Activated T-cell treated with anti-CD3 and anti-CD28 coated beads for 1 hour (primary cell): Measurements from ENCODE around the gene SYNDIG1L.
"Not testable (repeated sequence)": the region's sequence is repeated elsewhere in the genome, so short reads cannot be mapped to it uniquely, and the experiment has no call there.

Experiments used
- DNase-seq: peaks from one replicate; pipeline ENCODE4 v3.0.0-alpha.2; 2020; ENCODE audit warnings: low read depth

Gene SYNDIG1L

GRCh38 chr14:74426202-74426582 is at the start of gene SYNDIG1L:
Gene SYNDIG1L (minus strand): TSS chr14:74426210. CDS start chr14:74409744, 16,466 bp downstream.
- no peak for DNase-seq

GRCh38 chr14:74475678-74476077 is 49.7 kb upstream of the SYNDIG1L start:
- no peak for DNase-seq

- no peak for DNase-seq
These were observed 48.4 kb upstream of the SYNDIG1L start for GRCh38 chr14:74474376-74474775.

- no peak for DNase-seq
These were observed 46.6 kb upstream of the SYNDIG1L start for GRCh38 chr14:74472601-74473000.

GRCh38 chr14:74469548-74470518 is 43.8 kb upstream of the SYNDIG1L start:
- no peak for DNase-seq

- DNase-seq: no peak
These were observed 42.5 kb upstream of the SYNDIG1L start for GRCh38 chr14:74468513-74468912.

- DNase-seq: no peak
These were observed 39.3 kb upstream of the SYNDIG1L start for GRCh38 chr14:74465335-74465734.

- DNase-seq: no peak
These were observed 38.8 kb upstream of the SYNDIG1L start for GRCh38 chr14:74464785-74465184.

GRCh38 chr14:74463697-74464096 is 37.7 kb upstream of the SYNDIG1L start:
- DNase-seq: no peak

- DNase-seq: no peak
These were observed 37.0 kb upstream of the SYNDIG1L start for GRCh38 chr14:74462993-74463392.

- DNase-seq: no peak
These were observed 34.0 kb upstream of the SYNDIG1L start for GRCh38 chr14:74459976-74460375.

GRCh38 chr14:74459289-74459946 is 33.4 kb upstream of the SYNDIG1L start:
- peak; percentile 11 for DNase-seq

GRCh38 chr14:74457565-74457895 is 31.5 kb upstream of the SYNDIG1L start:
- DNase-seq: no peak

GRCh38 chr14:74456684-74457564 is 30.9 kb upstream of the SYNDIG1L start:
- DNase-seq: no peak

GRCh38 chr14:74454397-74454796 is 28.4 kb upstream of the SYNDIG1L start:
- DNase-seq: not testable (repeated sequence)

GRCh38 chr14:74444866-74445265 is 18.9 kb upstream of the SYNDIG1L start:
- no peak for DNase-seq

GRCh38 chr14:74442757-74443156 is 16.7 kb upstream of the SYNDIG1L start:
- no peak for DNase-seq

GRCh38 chr14:74441113-74441512 is 15.1 kb upstream of the SYNDIG1L start:
- DNase-seq: no peak

GRCh38 chr14:74438351-74438915 is 12.4 kb upstream of the SYNDIG1L start:
- no peak for DNase-seq

- DNase-seq: no peak
These were observed 11.6 kb upstream of the SYNDIG1L start for GRCh38 chr14:74437496-74438053.

GRCh38 chr14:74434294-74434693 is 8.3 kb upstream of the SYNDIG1L start:
- no peak for DNase-seq

- DNase-seq: no peak
These were observed 4.0 kb upstream of the SYNDIG1L start for GRCh38 chr14:74429991-74430390.
